C4-2B (cell line): ENCODE results near the gene ADCY2.

ENCODE experiments used
- ZFX ChIP-seq: fragments of 450-650 bp; IDR thresholded peaks from 2 replicates; pipeline ENCODE4 v1.6.1; 2017
- TF ChIP-seq, protein P1 (sequence below): fragments of 450-650 bp; conservative IDR thresholded peaks from 2 replicates; pipeline ENCODE4 v1.5.1; 2017; ENCODE audit warnings: mild to moderate bottlenecking

GRCh38 chr5:7668627-7669026, 272.7 kb downstream of the ADCY2 start:
- TF ChIP-seq, protein P1, sequence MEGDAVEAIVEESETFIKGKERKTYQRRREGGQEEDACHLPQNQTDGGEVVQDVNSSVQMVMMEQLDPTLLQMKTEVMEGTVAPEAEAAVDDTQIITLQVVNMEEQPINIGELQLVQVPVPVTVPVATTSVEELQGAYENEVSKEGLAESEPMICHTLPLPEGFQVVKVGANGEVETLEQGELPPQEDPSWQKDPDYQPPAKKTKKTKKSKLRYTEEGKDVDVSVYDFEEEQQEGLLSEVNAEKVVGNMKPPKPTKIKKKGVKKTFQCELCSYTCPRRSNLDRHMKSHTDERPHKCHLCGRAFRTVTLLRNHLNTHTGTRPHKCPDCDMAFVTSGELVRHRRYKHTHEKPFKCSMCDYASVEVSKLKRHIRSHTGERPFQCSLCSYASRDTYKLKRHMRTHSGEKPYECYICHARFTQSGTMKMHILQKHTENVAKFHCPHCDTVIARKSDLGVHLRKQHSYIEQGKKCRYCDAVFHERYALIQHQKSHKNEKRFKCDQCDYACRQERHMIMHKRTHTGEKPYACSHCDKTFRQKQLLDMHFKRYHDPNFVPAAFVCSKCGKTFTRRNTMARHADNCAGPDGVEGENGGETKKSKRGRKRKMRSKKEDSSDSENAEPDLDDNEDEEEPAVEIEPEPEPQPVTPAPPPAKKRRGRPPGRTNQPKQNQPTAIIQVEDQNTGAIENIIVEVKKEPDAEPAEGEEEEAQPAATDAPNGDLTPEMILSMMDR, result no peak
- no peak for TF ChIP-seq ZFX
